HG03460 (cell line): ENCODE measurements around the gene GABARAP.

Experiments
- ATAC-seq: cut with Tn5 transposase; IDR thresholded peaks from one replicate; pipeline ENCODE4 v1.9.1; 2021; ENCODE audit not compliant: unreplicated experiment

The GABARAP gene

DNA sequence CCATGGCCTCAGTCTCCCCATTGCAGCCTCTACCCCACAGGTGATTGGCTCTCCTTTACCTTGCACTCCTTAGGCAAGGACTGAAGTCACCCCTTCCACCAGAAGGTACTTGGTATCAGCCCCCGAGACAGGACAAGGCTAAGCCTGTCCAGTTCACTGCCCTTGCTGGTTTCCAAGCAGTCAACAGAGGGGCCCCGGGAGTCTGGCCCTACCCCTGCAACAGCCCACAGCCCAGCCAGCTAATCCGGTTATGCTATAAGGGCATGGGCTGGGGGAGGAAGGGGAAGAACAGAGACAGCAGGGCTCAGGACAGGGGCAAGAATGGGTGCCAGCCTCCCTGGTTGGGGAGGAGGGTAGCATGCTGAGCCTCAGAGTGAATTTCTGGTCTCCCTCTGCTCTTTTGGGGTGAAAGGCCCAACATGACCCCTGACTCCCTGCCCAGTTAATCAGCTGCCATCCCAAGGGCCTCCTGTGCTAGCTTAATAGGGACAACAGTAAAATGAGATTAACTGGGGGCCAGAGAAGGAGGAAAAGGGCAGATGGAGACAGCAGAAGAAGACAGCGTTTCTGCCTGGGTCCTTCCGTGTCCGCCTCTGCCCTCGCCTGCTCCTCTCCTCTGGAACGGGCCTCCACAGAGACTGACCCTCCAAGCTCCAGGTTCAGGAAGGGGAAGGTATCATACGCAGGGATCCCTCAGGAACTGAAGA is 33.3 kb downstream of the GABARAP start:
- ATAC-seq = no peak

DNA sequence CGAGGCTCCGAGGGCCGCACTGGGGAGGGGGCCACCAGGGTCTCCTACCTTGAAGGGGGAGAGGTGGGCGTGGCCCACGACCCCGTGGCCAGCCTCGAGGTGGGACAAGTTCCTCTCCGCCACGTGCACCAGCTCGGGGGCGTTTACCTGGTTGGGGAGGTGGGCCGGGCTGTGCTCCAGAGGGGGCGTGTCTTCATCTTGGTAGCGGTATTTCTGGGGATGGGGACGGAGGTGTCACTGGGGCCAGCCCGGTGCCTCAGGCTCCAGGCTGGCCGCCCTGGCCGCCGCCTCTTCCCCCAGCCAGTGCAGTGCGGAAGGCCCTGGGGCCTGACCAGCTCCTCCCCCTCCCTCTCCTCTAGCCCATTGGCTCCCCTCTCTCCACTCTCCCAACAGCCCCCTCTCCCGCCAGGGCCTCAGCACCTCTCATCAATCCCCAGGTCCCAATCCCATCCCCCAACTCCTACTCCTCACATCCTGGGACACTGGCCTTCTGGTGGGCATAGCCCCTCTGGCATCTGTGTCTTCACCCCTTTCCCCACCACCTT is 34.1 kb downstream of the GABARAP start:
- ATAC-seq = no peak

DNA sequence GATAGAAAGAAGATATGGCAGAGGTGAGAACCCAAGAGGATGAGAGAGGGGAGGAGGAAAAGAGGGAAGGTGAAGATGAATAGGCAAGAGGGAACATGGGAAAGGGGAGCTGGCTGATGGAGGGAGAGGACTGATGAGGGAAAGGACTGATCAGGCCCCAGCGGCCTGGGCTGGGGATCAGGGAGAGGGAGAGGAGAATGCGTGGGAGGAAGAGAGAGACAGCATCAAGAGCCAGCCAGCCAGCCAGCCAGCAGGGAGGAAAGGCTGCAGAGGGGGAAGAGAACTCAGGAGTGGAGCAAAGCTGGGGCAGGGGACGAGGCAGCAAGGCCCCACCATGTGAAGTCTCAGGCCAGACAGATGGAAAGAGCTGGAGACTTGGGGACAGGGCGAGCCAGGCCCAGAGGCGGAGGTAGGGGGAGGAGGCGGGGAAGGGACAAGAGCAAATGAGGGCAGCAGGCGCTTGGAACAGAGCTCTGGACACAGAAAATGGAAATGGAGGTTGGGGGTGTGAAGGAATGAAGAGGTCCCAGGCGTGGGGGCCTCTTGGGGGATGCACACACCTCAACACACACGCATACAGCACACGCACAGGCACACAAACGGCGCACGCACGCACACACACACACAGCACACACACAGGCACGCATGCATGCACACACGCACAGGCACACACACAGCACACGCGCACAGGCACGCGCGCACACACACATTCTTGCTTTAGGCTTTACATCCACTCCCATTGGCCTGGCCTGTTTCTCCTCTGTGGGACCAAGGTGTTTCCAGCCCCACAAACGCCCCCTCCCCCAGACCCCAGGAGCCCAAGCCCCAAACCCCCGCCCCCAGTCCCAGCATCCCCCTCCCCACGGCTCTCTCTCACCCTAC is 34.9 kb downstream of the GABARAP start:
- no peak for ATAC-seq

DNA sequence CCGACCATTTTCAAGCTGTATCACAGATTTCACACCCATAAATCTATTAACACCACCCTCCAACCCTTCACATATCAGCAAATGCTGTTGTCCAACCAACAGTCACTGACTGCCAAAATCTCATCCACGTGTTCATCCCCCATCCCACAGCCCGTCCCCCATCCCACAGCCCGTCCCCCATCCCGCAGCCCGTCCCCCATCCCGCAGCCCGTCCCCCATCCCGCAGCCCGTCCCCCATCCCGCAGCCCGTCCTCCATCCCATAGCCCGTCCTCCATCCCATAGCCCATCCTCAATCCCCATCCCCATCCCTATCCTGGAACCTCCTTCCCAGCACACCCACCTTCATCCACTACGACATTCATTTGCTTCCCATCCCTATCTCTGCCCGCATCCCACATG is 36.7 kb downstream of the GABARAP start:
- no peak for ATAC-seq

DNA sequence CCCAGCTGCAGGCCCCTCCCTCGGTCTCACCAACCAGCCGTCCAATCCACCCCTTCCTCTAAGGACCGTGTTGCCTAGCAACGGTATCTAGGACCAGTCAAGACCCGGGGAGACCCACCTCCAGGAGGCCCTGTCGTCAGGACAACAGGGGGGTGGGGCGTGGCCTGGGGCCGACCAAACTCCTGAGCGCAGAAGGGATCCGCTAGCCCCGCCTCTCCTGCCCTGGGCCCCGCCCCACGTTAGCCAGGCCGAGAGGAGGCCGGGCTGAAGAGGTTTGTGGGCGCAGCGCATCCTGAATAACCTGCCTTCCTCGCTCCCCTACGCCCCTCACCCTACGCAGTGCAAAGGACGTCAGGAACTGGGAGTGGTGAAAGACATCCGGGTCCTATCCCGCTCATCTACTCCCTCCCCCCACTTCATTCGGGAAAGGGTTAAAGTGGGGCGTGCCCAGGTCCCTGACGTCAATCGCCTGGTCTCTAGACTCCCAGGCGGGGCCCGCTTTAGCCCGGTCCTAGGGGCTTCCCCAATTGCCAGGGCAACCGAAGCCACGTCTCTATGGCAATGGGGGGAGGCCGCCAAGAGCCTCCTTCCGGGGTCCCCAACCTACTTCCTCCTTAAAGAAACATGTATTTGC is 37.3 kb downstream of the GABARAP start:
- ATAC-seq = peak; percentile 79

DNA sequence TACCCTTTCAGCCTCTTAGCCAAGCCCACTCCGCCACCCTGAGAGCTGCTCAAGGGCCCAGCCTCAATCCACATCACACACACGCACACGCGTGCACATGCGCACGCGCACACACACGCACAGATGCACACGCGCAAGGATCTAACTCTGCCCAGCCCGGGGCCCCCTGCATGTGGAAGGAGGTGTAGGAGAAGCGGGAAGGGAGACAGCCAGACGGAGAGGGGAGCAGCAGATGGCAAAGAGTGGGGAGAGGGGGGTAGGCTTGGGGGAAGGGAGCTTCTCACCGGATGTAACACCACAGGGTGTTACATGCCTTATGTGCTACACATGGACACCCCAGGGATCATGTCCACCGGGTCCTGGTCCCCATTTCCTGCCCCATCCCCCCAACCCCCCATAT is 37.9 kb downstream of the GABARAP start:
- ATAC-seq = no peak

DNA sequence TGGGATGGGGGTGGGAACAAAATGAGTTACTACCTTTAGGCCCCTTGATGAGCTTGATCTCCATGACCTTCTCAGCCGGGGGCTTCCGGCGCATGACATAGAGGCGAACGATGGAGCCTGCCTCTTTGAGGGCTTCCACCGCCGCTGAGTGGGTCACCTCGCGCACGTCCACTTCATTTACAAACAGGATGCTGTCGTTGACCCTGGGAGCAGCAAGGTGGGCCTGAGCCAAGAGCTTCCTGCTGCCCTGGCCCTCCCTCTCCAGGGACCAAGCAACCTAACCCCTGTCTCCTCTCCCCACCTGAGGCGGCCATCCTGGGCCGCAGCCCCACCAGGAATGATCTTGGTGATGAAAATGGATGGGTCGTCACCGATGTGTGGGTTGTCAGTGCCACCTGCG is 38.9 kb downstream of the GABARAP start:
- no peak for ATAC-seq

DNA sequence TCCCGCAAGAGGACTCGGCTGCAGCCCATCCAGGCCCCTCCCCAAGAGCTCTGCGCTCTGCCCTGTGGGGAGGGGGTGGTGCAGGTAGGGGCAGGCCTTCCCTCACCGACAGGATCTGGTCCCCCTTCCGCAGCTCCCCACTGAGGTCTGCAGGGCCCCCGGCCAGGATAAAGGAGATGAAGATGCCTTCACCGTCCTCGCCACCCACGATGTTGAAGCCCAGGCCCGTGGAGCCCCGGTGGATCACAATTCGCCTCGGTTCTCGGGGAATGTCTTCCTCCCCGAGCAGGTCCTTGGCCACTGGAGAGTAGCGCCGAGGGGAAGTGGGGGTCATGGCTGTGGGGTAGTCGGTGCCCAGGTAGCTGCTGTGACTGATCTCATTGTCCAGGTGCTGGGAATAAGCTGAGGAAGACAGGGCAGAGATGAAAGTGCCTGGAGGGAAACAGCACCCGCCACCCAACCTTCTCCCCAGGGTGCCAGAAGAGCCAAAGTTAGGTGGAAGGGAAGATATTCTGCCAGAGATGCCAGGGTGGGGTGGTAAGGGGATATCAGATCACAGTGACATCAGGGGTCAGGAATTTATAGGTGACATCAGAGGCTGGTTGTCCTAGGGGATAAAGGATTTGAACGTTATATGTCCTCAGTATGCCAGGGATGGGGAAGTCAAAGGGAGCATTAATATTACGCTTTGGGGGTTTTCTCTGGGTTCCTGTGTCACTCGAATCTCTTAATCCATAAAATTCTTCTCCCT is 45.4 kb downstream of the GABARAP start:
- ATAC-seq = no peak

DNA sequence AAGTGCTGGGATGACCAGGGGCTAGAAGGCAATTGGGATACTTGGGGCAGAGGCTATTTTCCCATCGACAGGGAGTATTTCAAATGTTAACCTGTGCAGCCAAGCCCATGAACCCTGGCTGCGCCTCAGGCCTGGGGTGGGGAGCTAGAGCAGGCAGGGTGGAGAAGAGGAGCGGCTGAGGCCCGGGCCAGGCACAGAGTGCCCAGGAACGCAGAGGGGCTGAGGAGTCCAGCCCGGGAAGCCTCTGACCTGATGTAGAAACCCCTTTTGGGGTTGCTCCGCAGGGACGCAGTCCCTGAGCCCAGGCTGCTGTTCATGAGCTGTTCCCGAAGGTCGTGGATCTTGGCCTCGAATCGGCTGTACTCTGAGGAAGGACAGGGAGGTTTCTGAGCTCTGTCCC is 46.3 kb downstream of the GABARAP start:
- ATAC-seq = no peak

DNA sequence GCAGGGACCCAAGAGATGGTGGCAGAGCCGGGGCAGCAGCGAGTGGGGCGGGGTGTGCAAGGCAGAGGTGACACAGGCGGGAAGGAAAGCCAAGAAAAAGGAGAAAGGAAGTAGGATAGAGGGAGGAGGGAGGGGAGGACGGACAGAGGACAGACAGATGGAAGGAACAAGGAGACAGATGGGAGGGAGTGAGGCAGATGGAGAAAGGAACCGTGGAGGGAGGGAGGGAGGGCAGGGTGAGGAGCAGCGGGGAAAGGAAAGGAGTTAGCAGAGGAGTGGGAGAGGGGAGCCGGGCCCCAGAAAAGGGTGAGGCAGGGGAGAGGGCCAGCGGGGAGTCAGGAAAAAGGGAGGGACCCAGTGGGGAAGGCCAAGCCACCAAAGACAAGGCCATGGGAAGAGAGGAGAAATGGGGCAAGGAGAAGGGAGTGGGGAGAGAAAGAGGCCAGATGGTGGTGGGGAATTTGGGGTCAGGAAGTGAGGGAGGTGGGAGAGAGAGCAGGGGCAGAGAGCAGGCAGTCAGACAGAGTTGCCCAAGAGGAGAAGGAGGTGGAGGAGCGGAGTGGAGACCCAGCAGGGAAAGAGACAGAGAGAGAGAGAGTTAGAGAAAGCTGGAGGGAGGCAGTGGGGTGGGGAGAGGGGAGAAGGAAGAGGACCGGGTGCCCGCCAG is 49.8 kb downstream of the GABARAP start:
- no peak for ATAC-seq

DNA sequence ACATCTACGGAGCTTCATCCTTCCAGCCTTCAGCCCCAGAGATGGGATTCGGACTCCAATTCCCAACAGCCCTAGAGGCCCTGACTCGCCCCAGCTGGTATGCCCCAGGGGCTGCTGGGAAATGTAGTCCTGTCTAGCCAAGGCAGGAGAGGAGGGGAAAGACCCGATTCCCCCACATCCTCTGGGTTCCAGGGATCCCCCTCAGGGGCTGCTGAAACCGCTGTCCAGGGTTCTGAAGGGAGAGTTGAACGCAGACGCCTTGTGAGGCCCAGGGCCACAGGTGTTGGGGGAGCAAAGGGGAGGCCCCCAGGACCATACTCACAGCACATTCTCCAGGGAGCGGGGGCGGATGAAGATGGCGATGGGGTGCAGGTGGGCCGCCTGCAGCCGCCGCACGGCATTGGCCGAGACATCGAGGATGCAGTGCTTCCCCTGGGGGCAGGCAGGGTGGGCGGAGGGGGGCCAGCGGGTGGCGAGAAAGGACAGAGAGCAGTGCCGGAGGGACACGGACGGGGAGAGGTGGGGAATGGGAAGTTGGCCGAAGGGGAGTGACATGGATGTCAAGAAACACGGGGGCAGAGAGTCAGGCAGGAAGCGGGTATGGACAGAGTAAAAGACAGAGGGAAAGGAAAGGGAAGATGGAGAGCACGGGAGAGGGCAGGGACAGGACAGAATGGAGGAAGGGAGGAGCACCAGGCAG is 50.5 kb downstream of the GABARAP start:
- ATAC-seq = no peak

DNA sequence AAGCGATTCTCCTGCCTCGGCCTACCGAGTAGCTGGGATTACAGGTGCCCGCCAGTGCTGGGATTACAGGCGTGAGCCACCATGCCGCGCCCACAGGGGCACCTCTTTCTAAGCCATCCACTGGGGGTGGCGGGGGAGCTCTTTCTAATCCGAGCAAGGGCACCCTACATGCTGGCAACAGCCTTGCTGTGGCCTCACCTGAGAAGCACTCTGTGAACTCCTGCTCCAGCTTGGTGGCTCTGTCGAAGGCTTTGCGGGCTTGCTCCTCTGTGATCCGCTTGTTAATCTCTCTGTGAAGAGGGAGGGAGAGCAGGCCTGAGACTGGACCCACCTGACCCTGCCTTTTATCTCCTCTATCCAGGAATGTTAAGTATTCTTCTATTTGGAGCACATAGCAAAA is 51.2 kb downstream of the GABARAP start:
- no peak for ATAC-seq

DNA sequence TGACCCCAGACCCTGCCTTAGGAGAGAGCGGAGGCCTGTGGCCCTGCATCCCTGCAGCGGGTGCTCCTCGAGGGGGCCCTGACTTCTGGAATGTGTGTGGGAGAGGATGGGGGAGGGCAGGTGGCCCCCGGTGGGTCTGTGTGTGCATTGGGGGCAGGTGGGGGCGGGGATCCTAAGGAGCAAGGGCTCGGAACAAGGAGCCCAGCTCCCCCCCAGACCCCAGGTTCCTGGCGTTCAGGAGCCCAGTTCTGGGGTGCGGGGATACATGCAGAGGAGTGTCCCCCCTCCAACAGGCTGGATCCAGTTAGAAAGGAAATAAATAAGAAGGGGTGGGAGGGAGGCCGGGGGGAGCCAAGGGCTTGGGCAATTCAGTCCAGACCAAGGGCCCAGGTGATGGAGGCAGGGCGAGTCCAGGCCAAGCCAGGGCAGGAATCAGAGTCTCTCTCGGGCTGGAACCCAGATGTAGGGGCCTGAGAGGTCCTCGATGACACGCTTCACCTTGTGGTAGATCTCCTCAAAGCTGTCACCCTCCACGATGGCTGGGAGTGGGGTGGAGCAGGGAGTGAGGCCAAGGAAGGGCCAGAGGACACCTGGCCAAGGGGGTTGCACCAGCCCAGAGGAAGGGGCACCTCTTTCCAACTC is 51.9 kb downstream of the GABARAP start:
- no peak for ATAC-seq
